ENCODE results near the gene TIMM17A. TPM values are rescaled to one million over a fixed set of nuclear protein-coding genes. Genes with fewer than 3 reads are reported as not detected.
A peak's percentile ranks its signal among the peaks of the same experiment; 100 is the strongest.

The TIMM17A gene
- polyA plus RNA-seq, 3 donors = 27.4 to 50.3 (median 45.4) TPM

GRCh38 chr1:201937624-201938213 is 17.6 kb upstream of the TIMM17A start:
- H3K4me1 Mint-ChIP-seq = peaks cover 4% of the 10 kb centered on the region
- Histone ChIP-seq H3K4me3 (replicated peaks in 1 of 3; ENCODE audit: low read depth in 2 of 3, low read length in 3 of 3) (no peak overlapping the region), H3K36me3 (replicated peaks in 1 of 2; ENCODE audit: control insufficient read depth in 1 of 2, insufficient read depth in 2 of 2, low read length in 2 of 2) (no peaks in the 10 kb centered on the region), H3K27me3 (ENCODE audit: control insufficient read depth in 2 of 2, insufficient read depth in 2 of 2, low read length in 2 of 2) (peaks cover 0 to 10% of the 10 kb centered on the region in 2 donors), H3K79me2 (ENCODE audit: insufficient read depth, low read length) (no peaks in the 10 kb centered on the region), H3K4me1 (ENCODE audit: control insufficient read depth in 1 of 2, insufficient read depth in 2 of 2, low read length in 2 of 2) (no peaks in the 10 kb centered on the region), H3K4me2 (replicated peaks; ENCODE audit: extremely low read depth, low read length, poor library complexity, severe bottlenecking) (no peak overlapping the region), H3K9ac (ENCODE audit: insufficient read depth, low read length, poor library complexity, severe bottlenecking) (no peak overlapping the region), H2AFZ (ENCODE audit: insufficient read depth, low read depth, low read length, poor library complexity, severe bottlenecking) (no peak overlapping the region), H3K27ac (ENCODE audit: low read depth in 1 of 2, low read length in 2 of 2) (no peak overlapping the region), H4K20me1 (ENCODE audit: insufficient read depth, low read length) (no peaks in the 10 kb centered on the region), H3K9me3 (replicated peaks in 1 of 2; ENCODE audit: control insufficient read depth in 1 of 2, insufficient read depth in 1 of 2, low read length in 2 of 2) (no peaks in the 10 kb centered on the region)
- peaks cover 9 to 20% (median 12%) of the 10 kb centered on the region in 3 donors for H3K27me3 Mint-ChIP-seq (ENCODE audit: low read depth in 3 of 3)
- no peaks in the 10 kb centered on the region for H3K36me3 Mint-ChIP-seq
- no CpG with 5 or more reads among the region's 5 CpGs for WGBS (ENCODE audit: insufficient coverage)
- no peak for DNase-seq
- intact Hi-C loops (cut with micrococcal nuclease) = no loop called here
- TF ChIP-seq, protein P1, sequence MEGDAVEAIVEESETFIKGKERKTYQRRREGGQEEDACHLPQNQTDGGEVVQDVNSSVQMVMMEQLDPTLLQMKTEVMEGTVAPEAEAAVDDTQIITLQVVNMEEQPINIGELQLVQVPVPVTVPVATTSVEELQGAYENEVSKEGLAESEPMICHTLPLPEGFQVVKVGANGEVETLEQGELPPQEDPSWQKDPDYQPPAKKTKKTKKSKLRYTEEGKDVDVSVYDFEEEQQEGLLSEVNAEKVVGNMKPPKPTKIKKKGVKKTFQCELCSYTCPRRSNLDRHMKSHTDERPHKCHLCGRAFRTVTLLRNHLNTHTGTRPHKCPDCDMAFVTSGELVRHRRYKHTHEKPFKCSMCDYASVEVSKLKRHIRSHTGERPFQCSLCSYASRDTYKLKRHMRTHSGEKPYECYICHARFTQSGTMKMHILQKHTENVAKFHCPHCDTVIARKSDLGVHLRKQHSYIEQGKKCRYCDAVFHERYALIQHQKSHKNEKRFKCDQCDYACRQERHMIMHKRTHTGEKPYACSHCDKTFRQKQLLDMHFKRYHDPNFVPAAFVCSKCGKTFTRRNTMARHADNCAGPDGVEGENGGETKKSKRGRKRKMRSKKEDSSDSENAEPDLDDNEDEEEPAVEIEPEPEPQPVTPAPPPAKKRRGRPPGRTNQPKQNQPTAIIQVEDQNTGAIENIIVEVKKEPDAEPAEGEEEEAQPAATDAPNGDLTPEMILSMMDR (IDR thresholded peaks at IDR 0.05) = no peak
- H3K27ac Mint-ChIP-seq = peak overlapping the region in 1 of 7 donors; percentile 8
- H3K4me3 Mint-ChIP-seq = no peak overlapping the region
- no peaks in the 10 kb centered on the region for H3K9me3 Mint-ChIP-seq

DNA sequence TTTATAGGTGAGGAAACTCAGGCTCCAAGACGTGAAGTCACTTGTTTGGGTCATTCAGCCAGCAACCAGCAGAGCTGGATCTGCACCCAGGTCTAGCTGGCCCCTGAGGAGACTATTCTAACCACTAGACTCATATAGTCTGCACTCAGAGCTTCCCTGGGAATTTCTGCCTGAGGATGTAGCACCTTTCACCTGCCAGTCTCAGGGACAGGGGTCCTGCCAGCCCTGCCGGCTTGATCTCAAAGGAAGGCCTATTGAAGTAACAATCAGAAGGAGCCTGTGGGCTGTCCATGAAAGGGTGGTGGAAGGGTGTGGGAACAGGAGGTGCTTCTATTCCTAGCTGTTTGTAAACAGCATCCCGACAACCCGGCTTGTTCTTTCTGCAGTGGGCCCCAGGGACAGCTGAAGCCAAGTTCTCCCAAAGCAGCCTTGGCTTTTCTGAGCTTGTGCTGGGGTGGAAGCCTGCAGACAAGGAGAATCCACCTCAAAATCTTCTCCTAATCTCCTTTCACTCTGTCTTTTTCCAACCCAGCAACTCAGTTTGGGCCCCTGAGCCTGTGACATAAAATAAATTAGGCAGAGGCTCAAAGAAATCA is 16.8 kb upstream of the TIMM17A start:
- Mint-ChIP-seq H3K27ac (peak overlapping the region in 1 of 7 donors; percentile 8), H3K4me1 (peaks cover 4% of the 10 kb centered on the region), H3K9me3 (no peaks in the 10 kb centered on the region), H3K36me3 (no peaks in the 10 kb centered on the region), H3K27me3 (ENCODE audit: low read depth in 3 of 3) (peaks cover 11 to 17% (median 12%) of the 10 kb centered on the region in 3 donors), H3K4me3 (no peak overlapping the region)
- 96% methylated on average over 3 of the region's 4 CpGs for whole genome bisulfite sequencing (ENCODE audit: insufficient coverage)
- TF ChIP-seq, protein P1 (IDR thresholded peaks at IDR 0.05) = no peak
- Histone ChIP-seq H2AFZ (ENCODE audit: insufficient read depth, low read depth, low read length, poor library complexity, severe bottlenecking) (peak overlapping the region; percentile 13), H3K4me3 (replicated peaks in 1 of 3; ENCODE audit: low read depth in 2 of 3, low read length in 3 of 3) (no peak overlapping the region), H3K9ac (ENCODE audit: insufficient read depth, low read length, poor library complexity, severe bottlenecking) (no peak overlapping the region), H3K4me1 (ENCODE audit: control insufficient read depth in 1 of 2, insufficient read depth in 2 of 2, low read length in 2 of 2) (no peaks in the 10 kb centered on the region), H3K27me3 (ENCODE audit: control insufficient read depth in 2 of 2, insufficient read depth in 2 of 2, low read length in 2 of 2) (peaks cover 0 to 10% of the 10 kb centered on the region in 2 donors), H3K4me2 (replicated peaks; ENCODE audit: extremely low read depth, low read length, poor library complexity, severe bottlenecking) (no peak overlapping the region), H4K20me1 (ENCODE audit: insufficient read depth, low read length) (no peaks in the 10 kb centered on the region), H3K36me3 (replicated peaks in 1 of 2; ENCODE audit: control insufficient read depth in 1 of 2, insufficient read depth in 2 of 2, low read length in 2 of 2) (no peaks in the 10 kb centered on the region), H3K79me2 (ENCODE audit: insufficient read depth, low read length) (no peaks in the 10 kb centered on the region), H3K9me3 (replicated peaks in 1 of 2; ENCODE audit: control insufficient read depth in 1 of 2, insufficient read depth in 1 of 2, low read length in 2 of 2) (no peaks in the 10 kb centered on the region), H3K27ac (ENCODE audit: low read depth in 1 of 2, low read length in 2 of 2) (no peak overlapping the region)
- DNase-seq = no peak
- intact Hi-C loops (cut with micrococcal nuclease) = no loop called here

Data from CD14-positive monocyte (primary cell).